HEK293T (cell line): ENCODE results near the gene ZNRF1.

Experiments
- ARNT ChIP-seq: fragments of 450-650 bp; IDR thresholded peaks from 2 replicates; pipeline ENCODE4 v1.6.1; 2017; ENCODE audit warnings: mild to moderate bottlenecking
- BHLHE40 ChIP-seq: fragments of 450-650 bp; IDR thresholded peaks from 2 replicates; pipeline ENCODE4 v1.6.1; 2016; ENCODE audit warnings: mild to moderate bottlenecking, moderate library complexity, borderline replicate concordance
- FOXA1 ChIP-seq: fragments of 450-650 bp; IDR thresholded peaks from 2 replicates; pipeline ENCODE4 v1.6.1; 2016; ENCODE audit warnings: mild to moderate bottlenecking
- FOXM1 ChIP-seq: fragments of 450-650 bp; IDR thresholded peaks from 2 replicates; pipeline ENCODE4 v1.6.1; 2017; ENCODE audit warnings: mild to moderate bottlenecking, borderline replicate concordance
- LEF1 ChIP-seq: fragments of 450-650 bp; IDR thresholded peaks from 2 replicates; pipeline ENCODE4 v1.6.1; 2017; ENCODE audit warnings: mild to moderate bottlenecking, borderline replicate concordance
- SUZ12 ChIP-seq: fragments of 450-650 bp; IDR thresholded peaks from 2 replicates; pipeline ENCODE4 v1.6.1; 2016; ENCODE audit warnings: mild to moderate bottlenecking

- TF ChIP-seq SUZ12 (no peak), LEF1 (no peak), FOXM1 (no peak), ARNT (no peak), BHLHE40 (no peak), FOXA1 (no peak)
These were observed 108.7 kb downstream of the ZNRF1 start for GRCh38 chr16:75107505-75107904.
